Trophoblast cell (in vitro differentiated cells and primary cell): ENCODE measurements around the gene RAB31.

Source experiments
- DNase-seq, 2 donors: peaks; one replicate each; pipeline ENCODE4 v3.0.0-alpha.2; 2016
- H2AFZ ChIP-seq: 2 replicates; pipeline ENCODE4 v1.6.1; 2013; ENCODE audit warnings: low read length, moderate library complexity, mild to moderate bottlenecking; ENCODE audit not compliant: insufficient read depth, poor library complexity
- H2AK5ac ChIP-seq: 2 replicates; pipeline ENCODE4 v1.6.1; 2013; ENCODE audit warnings: mild to moderate bottlenecking, low read length
- H2BK120ac ChIP-seq: 2 replicates; pipeline ENCODE4 v1.6.1; 2013; ENCODE audit warnings: low read length, mild to moderate bottlenecking, moderate library complexity; ENCODE audit not compliant: insufficient read depth, poor library complexity
- H2BK12ac ChIP-seq: 2 replicates; pipeline ENCODE4 v1.6.1; 2013; ENCODE audit warnings: mild to moderate bottlenecking, low read length, moderate library complexity
- H2BK5ac ChIP-seq: 2 replicates; pipeline ENCODE4 v1.6.1; 2013; ENCODE audit warnings: low read length, low read depth, moderate library complexity, mild to moderate bottlenecking; ENCODE audit not compliant: poor library complexity
- H3K14ac ChIP-seq: 2 replicates; pipeline ENCODE4 v1.6.1; 2013; ENCODE audit warnings: mild to moderate bottlenecking, low read length
- H3K18ac ChIP-seq: 2 replicates; pipeline ENCODE4 v1.6.1; 2013; ENCODE audit warnings: mild to moderate bottlenecking, low read length
- H3K23ac ChIP-seq: 2 replicates; pipeline ENCODE4 v1.6.1; 2013; ENCODE audit warnings: low read length
- H3K27ac ChIP-seq: 2 replicates; pipeline ENCODE4 v1.5.1; 2013; ENCODE audit warnings: low read depth, mild to moderate bottlenecking, inconsistent platforms, low read length, moderate library complexity
- H3K27me3 ChIP-seq: 2 replicates; pipeline ENCODE4 v1.6.1; 2013; ENCODE audit warnings: inconsistent platforms, mild to moderate bottlenecking, low read length, moderate library complexity; ENCODE audit not compliant: insufficient read depth
- H3K36me3 ChIP-seq, 2 experiments: 1 replicate in 1 of 2; 2 replicates in 1 of 2; pipeline ENCODE4 v1.6.1; 2013; ENCODE audit warnings: low read length in 2 of 2, mild to moderate bottlenecking in 2 of 2, moderate library complexity in 1 of 2; ENCODE audit not compliant: insufficient read depth in 2 of 2, control insufficient read depth in 1 of 2
- H3K4ac ChIP-seq: 2 replicates; pipeline ENCODE4 v1.6.1; 2013; ENCODE audit warnings: low read depth, mild to moderate bottlenecking, low read length, moderate library complexity
- H3K4me1 ChIP-seq, 2 experiments: 1 replicate in 1 of 2; 2 replicates in 1 of 2; pipeline ENCODE4 v1.6.1; 2013; ENCODE audit warnings: low read length in 2 of 2, mild to moderate bottlenecking in 2 of 2, moderate library complexity in 1 of 2; ENCODE audit not compliant: insufficient read depth in 2 of 2, control insufficient read depth in 1 of 2
- H3K4me2 ChIP-seq: 2 replicates; pipeline ENCODE4 v1.6.1; 2013; ENCODE audit warnings: inconsistent platforms, mild to moderate bottlenecking, low read length, moderate library complexity
- H3K4me3 ChIP-seq: 2 replicates; pipeline ENCODE4 v1.5.1; 2013; ENCODE audit warnings: mild to moderate bottlenecking, low read depth, low read length, inconsistent platforms
- H3K79me1 ChIP-seq: one replicate; pipeline ENCODE4 v1.6.1; 2013; ENCODE audit warnings: low read length
- H3K79me2 ChIP-seq: 2 replicates; pipeline ENCODE4 v1.6.1; 2013; ENCODE audit warnings: low read length, mild to moderate bottlenecking; ENCODE audit not compliant: control insufficient read depth, insufficient read depth, poor library complexity
- H3K9ac ChIP-seq: 2 replicates; pipeline ENCODE4 v1.6.1; 2013; ENCODE audit warnings: mild to moderate bottlenecking, low read length
- H3K9me3 ChIP-seq: 2 replicates; pipeline ENCODE4 v1.6.1; 2013; ENCODE audit warnings: low read depth, mild to moderate bottlenecking, control low read depth, inconsistent platforms, low read length; ENCODE audit not compliant: insufficient read depth
- H4K12ac ChIP-seq: 2 replicates; pipeline ENCODE4 v1.6.1; 2013; ENCODE audit warnings: low read depth, mild to moderate bottlenecking, low read length, moderate library complexity
- H4K8ac ChIP-seq: 2 replicates; pipeline ENCODE4 v1.6.1; 2013; ENCODE audit warnings: low read depth, mild to moderate bottlenecking, low read length, moderate library complexity
- H4K91ac ChIP-seq: one replicate; pipeline ENCODE4 v1.6.1; 2013; ENCODE audit warnings: low read depth, mild to moderate bottlenecking, low read length, moderate library complexity
- WGBS: extraction: QIAGEN DNeasy Blood & Tissue Kit; methylation state at CpG from one replicate; pipeline ENCODE4 v1.1.7; 2013; ENCODE audit warnings: missing lambda C conversion rate; ENCODE audit not compliant: insufficient read length, insufficient coverage; ENCODE audit errors: extremely low coverage; 5-methylcytosine and 5-hydroxymethylcytosine counted together

The RAB31 gene

GRCh38 chr18:9722691-9723090 is 14.6 kb downstream of the RAB31 start:
- DNase-seq = peak; percentile 75 to 83
- no peak overlapping the region for H2AK5ac ChIP-seq
- H3K4me1 ChIP-seq = peaks cover 8 to 10% of the 10 kb centered on the region in 2 experiments
- H3K79me1 ChIP-seq = no peaks in the 10 kb centered on the region
- no peak overlapping the region for H4K12ac ChIP-seq
- H3K4me3 ChIP-seq = no peak overlapping the region
- no peak overlapping the region for H3K14ac ChIP-seq
- no peak overlapping the region for H3K23ac ChIP-seq
- no peak overlapping the region for H3K4me2 ChIP-seq
- no peaks in the 10 kb centered on the region for H3K9me3 ChIP-seq
- H3K9ac ChIP-seq = no peak overlapping the region
- H2BK12ac ChIP-seq = no peak overlapping the region
- H3K27ac ChIP-seq = no peak overlapping the region
- no peak overlapping the region for H3K18ac ChIP-seq
- no peak overlapping the region for H2BK5ac ChIP-seq
- no peak overlapping the region for H2AFZ ChIP-seq
- peak overlapping the region; percentile 63 for H3K4ac ChIP-seq
- WGBS = no CpG with 5 or more reads among the region's 3 CpGs
- H3K27me3 ChIP-seq = no peaks in the 10 kb centered on the region
- H2BK120ac ChIP-seq = no peak overlapping the region
- H4K8ac ChIP-seq = no peak overlapping the region
- no peak overlapping the region for H4K91ac ChIP-seq
- peaks cover 28% of the 10 kb centered on the region for H3K79me2 ChIP-seq
- H3K36me3 ChIP-seq = peaks cover 24 to 49% of the 10 kb centered on the region in 2 experiments

GRCh38 chr18:9724797-9725585 is 16.9 kb downstream of the RAB31 start:
- Histone ChIP-seq H3K27me3 (no peaks in the 10 kb centered on the region), H3K9me3 (no peaks in the 10 kb centered on the region), H3K4me2 (no peak overlapping the region), H3K14ac (no peak overlapping the region), H3K18ac (no peak overlapping the region), H3K9ac (peak overlapping the region; percentile 37), H2BK12ac (no peak overlapping the region), H2AFZ (no peak overlapping the region), H4K8ac (no peak overlapping the region), H3K4ac (peak overlapping the region; percentile 81), H4K91ac (no peak overlapping the region), H2BK120ac (no peak overlapping the region), H3K79me1 (no peaks in the 10 kb centered on the region), H2BK5ac (no peak overlapping the region), H3K79me2 (peaks cover 23% of the 10 kb centered on the region), H2AK5ac (no peak overlapping the region), H3K23ac (peak overlapping the region; percentile 22), H3K27ac (no peak overlapping the region), H3K4me1 (peaks cover 8 to 10% of the 10 kb centered on the region in 2 experiments), H3K36me3 (peaks cover 19 to 40% of the 10 kb centered on the region in 2 experiments), H4K12ac (no peak overlapping the region), H3K4me3 (no peak overlapping the region)
- DNase-seq = no peak
- no CpG with 5 or more reads among the region's 5 CpGs for WGBS

- Histone ChIP-seq H2AFZ (no peak overlapping the region), H3K27me3 (no peaks in the 10 kb centered on the region), H4K12ac (no peak overlapping the region), H3K79me2 (peaks cover 22% of the 10 kb centered on the region), H2BK5ac (no peak overlapping the region), H3K27ac (no peak overlapping the region), H2BK12ac (no peak overlapping the region), H2AK5ac (no peak overlapping the region), H3K4me2 (no peak overlapping the region), H3K9me3 (no peaks in the 10 kb centered on the region), H3K14ac (no peak overlapping the region), H4K91ac (no peak overlapping the region), H3K23ac (no peak overlapping the region), H3K4me3 (no peak overlapping the region), H3K79me1 (no peaks in the 10 kb centered on the region), H3K4me1 (peaks cover 13% of the 10 kb centered on the region in 2 experiments), H3K9ac (no peak overlapping the region), H2BK120ac (no peak overlapping the region), H3K36me3 (peaks cover 19 to 39% of the 10 kb centered on the region in 2 experiments), H3K4ac (peak overlapping the region; percentile 94), H3K18ac (no peak overlapping the region), H4K8ac (no peak overlapping the region)
- no peak for DNase-seq
- no CpG with 5 or more reads among the region's 5 CpGs for WGBS
These were observed 18.1 kb downstream of the RAB31 start for GRCh38 chr18:9726175-9726574.

GRCh38 chr18:9726936-9727335 is 18.8 kb downstream of the RAB31 start:
- H3K9me3 ChIP-seq = no peaks in the 10 kb centered on the region
- H2AFZ ChIP-seq = no peak overlapping the region
- no peak overlapping the region for H3K4me2 ChIP-seq
- H3K79me2 ChIP-seq = peaks cover 19% of the 10 kb centered on the region
- no peak for DNase-seq
- WGBS = no CpG with 5 or more reads among the region's 2 CpGs
- peak overlapping the region; percentile 68 for H3K4ac ChIP-seq
- H3K79me1 ChIP-seq = no peaks in the 10 kb centered on the region
- H3K36me3 ChIP-seq = peaks cover 18 to 35% of the 10 kb centered on the region in 2 experiments
- no peak overlapping the region for H2AK5ac ChIP-seq
- H3K4me3 ChIP-seq = no peak overlapping the region
- no peak overlapping the region for H4K91ac ChIP-seq
- H3K23ac ChIP-seq = no peak overlapping the region
- H2BK5ac ChIP-seq = no peak overlapping the region
- no peak overlapping the region for H3K18ac ChIP-seq
- no peak overlapping the region for H2BK12ac ChIP-seq
- no peak overlapping the region for H3K14ac ChIP-seq
- H2BK120ac ChIP-seq = no peak overlapping the region
- H3K27ac ChIP-seq = no peak overlapping the region
- no peak overlapping the region for H4K8ac ChIP-seq
- peaks cover 9 to 10% of the 10 kb centered on the region in 2 experiments for H3K4me1 ChIP-seq
- no peaks in the 10 kb centered on the region for H3K27me3 ChIP-seq
- H4K12ac ChIP-seq = no peak overlapping the region
- H3K9ac ChIP-seq = no peak overlapping the region
